Left renal pelvis (tissue), 4 donors: ENCODE data around the gene SLC17A9. TPM values are rescaled to one million over a fixed set of nuclear protein-coding genes. Genes with fewer than 3 reads are reported as not detected.

Experiments
- DNase-seq, 4 donors: peaks; one replicate each; pipeline ENCODE4 v3.0.0-alpha.2; 2013; ENCODE audit warnings: low read depth in 4 of 4, low spot score in 3 of 4
- polyA plus RNA-seq, 4 donors: library from polyadenylated mRNA; unstranded; fragments of 120-200 nt; gene quantifications; one replicate each; pipeline ENCODE4 v1.2.1, GENCODE V29; 2013; ENCODE audit not compliant: insufficient read length in 4 of 4

Gene SLC17A9
- polyA plus RNA-seq, 4 donors: 1.1 to 2.5 (median 1.3) TPM

DNA sequence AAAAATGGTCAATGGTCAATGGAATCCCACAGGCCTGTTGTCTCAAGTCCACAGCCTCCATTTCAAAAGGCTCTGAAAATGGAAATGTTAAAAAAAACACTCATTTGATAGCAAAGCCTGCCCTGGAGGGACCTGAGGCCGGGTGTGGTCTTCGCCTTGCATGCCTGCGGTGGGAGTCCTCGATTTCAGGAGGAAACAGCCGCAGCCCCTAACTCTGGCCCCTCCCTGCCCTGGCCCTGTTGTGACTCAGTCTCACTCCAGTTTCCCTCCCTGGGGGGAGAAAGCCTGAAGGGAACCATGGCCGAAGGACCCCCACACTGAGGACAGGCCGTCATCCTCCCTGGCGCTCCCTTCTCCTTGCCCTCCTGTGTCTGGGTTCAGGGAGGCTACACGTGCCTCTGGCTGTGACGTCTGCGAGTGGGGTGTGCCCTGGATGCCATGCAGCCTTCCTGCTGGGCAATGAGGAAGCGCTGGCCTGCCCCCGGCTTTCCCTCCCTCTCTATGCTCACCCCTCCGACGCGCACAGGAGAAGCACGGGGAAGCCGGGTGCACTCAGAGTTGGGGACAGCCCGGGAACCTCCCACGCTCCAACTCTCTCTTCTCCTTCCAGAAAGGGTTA, 45.0 kb downstream of the SLC17A9 start:
- no peak for DNase-seq

DNA sequence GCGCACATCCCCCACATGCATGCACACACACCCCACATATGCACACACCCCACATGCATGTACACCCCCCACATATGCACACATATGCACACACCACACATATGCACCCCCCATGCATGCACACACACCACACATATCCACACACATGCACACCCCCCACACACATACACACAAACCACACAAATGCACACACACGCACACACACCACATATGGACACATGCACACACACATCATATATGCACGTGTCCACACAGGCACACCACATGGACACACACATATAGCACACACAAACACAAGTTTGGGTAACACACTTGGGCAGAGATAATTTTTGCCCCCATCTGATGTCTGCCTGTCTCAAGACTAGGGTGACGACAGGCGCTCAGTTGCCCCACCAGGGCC, 45.9 kb downstream of the SLC17A9 start:
- no peak for DNase-seq

GRCh38 chr20:62999580-62999979, 47.1 kb downstream of the SLC17A9 start:
- no peak for DNase-seq

- DNase-seq: no peak
Observed at GRCh38 chr20:63000036-63000435, 47.5 kb downstream of the SLC17A9 start.

- DNase-seq: no peak
Observed at GRCh38 chr20:63000958-63001357, 48.4 kb downstream of the SLC17A9 start.

- DNase-seq: no peak
Observed at GRCh38 chr20:63002511-63002910, 50.0 kb downstream of the SLC17A9 start.

GRCh38 chr20:63003546-63003945, 51.0 kb downstream of the SLC17A9 start:
- no peak for DNase-seq

DNA sequence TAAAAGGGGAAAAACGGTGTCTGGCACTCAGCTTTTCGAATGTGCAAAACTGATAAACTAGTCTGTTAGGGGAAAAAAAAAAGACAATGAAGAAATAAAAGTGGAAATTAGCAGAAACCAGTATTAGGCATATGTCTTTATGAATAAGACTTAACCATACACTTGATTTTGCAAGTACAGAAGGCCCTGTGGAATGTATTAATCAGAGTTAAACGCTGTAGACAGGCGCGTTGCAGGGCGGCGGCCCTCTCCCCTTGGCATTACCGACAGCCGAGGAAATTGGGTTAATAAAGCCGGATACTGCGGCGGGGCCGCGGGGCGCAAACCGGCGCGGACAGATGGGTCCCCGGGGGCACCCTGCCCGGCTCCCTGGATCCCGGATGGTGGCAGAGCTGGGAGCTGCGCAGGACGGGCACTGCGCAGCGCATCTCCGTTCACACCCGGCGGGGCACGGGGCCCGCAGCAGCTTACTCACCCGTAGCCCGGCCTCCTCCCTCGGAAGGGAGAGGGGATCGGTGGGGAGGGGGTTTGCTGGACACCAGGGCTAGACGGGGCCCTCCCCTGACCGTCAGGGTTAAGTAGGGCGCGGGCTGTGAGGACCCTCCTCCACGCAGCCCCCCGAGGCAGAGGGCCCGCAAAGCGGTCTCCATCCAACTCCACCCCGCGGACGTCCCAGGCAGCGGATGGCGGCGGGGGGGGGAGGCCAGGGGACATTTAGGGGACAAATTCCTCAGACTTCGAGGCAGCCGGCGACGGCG, 52.3 kb downstream of the SLC17A9 start:
- DNase-seq: no peak

DNA sequence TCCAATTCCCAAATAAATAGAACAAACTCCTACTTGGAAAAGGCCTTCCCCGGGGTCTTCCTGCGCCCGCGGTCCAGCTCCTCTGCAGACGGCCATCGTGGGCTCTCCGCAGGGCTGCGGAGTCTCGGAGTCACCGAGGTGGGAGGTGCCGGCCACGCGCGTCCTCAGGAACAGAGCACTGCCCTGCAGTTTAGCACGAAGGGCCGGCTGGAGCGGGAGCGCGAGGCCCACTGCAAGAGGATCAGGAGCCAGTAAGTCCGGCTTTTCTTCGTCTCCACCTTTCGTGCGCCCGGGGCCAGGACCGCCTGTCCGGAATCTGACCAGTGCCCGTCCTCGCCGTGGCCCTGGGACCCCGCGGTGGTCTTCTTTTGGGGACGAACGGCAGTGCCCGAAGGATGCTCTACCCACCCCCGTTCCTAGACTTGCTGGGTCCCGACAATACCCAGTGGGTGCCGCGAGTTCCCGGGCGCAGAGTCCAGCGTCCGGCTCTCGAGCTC, 52.9 kb downstream of the SLC17A9 start:
- no peak for DNase-seq

DNA sequence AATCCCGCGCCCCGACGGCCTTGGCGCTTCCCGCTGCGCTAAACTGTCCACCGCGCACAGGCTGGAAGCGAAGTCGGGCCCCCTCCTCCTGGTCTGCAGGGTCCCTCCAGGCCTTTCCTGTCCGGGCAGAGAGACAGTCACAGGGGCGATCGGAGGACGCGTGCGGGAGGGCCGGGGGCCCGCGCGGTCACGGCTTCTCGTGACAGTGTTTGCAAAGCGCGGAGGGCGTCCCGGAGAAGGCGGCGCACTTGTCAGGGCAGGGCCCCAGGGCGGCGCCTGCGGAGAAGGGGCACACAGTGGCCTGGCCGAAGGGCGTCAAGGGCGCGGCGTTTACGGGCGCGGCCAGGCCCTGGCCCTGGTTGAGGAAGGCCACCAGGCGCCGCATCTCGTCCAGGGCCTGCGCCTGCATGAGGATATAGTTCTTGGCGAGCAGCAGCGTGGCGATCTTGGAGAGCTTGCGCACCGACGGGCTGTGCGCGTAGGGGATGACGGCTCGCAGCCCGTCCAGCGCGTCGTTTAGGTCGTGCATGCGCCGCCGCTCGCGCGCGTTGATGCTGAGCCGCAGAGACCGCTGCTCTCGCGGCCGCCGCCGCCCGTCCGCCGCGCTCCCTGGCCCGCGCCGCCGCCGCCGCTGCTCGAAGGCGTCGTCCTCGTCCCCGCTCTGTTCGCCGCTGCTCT, 53.5 kb downstream of the SLC17A9 start:
- DNase-seq: no peak

DNA sequence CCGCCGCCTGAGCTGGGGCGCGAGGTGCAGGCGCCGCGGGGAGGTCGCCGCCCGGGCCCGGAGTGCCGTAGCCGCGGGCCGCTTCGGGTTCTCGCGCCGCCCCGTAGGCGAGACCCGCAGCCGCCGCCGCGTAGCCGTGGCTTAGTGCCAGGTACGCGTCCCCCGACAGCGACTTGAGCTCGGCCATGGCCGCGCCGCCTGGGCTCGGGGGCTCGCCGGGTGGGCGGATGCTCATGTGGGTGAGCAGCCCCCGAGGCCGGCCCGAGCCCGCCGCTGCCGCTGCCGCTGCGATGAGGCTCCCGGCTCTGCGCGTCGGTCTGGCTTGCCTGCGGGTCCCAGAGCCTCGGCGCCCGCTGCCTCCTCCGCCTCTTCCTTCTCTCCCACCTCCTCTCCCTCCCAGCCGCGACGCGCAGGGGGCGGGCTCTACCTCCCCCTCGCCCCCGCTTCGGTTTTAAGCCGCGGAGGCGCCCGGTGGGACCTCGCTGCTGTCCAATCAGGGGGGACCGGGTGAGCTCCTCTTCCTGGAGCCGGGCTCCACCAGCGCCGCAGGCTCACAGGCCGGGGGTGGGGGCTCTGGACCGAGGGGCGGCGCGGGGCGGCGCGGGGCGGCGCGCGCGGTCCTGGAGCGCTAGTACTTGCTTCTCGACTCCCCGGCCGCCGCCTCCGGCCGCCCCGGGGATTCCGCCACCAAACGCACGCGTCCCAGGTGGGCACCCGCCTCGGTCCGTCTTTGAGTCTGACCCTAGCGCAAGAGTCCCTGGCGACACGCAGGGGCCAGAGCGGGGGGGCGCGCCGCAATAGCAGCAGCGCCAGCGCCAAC, 54.2 kb downstream of the SLC17A9 start, which contains the start of gene BHLHE23:
TSS of gene BHLHE23 (minus strand) at position 425 of the 820 bp plus-strand sequence. CDS start at position 235, 190 bp downstream.
- DNase-seq: no peak

DNA sequence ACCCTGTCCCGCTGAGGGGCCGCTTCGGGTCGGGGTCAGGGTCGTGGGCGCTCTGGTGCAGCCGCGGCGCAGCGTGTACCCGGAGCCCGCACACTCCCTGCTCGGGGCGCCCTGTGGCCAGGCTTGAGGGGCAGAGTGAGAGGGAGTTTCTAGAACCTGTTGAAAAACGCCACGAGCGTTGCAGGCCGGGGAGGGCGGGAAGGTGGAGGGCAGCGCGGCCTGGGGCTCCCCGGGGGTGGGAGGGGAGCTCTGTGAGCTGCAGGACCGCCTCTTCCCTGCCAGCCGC, 54.8 kb downstream of the SLC17A9 start:
- no peak for DNase-seq

DNA sequence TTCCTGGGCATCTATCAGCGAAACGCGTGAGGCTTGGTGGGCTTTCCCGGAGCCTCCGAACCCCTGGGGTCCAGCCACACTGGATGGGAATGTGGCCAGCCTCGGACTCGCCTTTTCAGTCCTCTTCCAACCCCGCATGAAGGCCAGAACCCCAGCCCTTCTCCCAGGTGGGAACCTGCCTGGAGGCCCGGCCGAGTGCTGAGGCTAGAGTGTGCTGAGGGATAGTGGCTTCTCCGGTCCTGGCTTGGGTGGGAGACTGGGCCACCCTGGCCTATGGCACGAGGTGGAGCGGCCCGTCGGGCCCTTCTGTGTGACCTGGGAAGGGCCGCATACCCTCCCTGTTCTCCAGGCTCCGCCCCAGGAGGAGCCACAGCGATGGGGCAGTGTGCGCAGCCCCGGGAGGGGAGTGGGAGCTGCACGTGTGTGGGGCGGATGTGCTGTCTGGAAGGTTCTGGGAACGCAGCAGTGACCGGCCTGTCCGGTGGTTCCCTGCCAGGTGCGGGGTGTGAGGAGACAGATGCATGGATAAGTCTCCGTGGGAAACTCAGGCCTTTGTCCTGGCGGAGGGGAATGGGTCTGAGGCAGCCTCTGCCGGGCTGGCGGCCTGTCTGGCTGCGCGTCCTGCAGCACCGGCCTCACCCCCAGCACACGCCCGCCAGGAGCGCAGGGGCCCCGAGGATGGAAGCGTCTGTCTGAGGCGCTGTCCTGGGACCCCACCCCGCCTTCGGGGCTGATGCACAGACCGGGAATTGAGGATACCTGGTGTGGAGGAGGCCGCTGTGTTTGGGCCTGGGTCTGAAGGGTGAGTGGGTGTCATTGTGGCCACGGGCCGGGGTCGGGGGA, 55.4 kb downstream of the SLC17A9 start:
- DNase-seq: no peak

- DNase-seq: no peak
Observed at GRCh38 chr20:63008541-63009044, 56.1 kb downstream of the SLC17A9 start.

- DNase-seq: peak in 1 of 4 donors; percentile 27
Observed at GRCh38 chr20:63009045-63009961, 56.8 kb downstream of the SLC17A9 start.

DNA sequence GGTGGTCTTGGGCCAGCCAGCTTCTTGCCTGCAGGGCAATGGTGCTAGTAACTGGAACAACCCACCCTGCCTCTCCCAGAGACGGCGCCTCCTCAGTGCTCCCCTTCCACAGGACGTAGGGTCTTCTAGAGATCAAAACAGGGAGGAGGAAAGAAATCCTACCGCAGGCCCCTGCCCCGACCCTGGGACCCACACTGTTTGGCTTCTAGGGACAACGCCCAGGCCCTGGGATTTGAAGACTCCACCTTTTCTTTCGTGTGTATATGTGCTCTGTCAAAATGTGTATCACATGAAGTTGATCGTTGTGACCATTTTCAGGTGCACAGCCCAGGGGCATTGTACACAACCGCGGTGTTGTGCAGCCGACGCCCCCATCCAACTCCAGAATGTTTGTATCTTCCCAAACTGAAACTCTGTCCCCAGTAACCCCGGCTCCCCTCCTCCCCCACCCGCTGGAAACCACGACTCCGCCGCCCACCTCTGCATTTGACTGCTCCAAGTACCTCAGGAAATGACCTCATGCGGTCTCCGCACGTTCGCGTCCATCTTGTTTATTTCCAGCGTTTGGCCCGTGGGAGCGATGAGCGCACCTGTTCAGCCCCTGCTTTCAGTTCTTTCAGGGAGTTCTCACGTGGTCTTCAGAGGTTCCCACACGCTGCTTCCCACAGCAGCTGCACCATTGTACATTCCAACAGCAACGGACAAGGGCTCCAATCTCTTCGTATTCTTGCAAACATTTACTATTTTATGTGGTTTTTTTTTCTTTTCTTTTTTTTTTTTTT, 57.7 kb downstream of the SLC17A9 start:
- DNase-seq: no peak

- DNase-seq: no peak
Observed at GRCh38 chr20:63011798-63012197, 59.3 kb downstream of the SLC17A9 start.

DNA sequence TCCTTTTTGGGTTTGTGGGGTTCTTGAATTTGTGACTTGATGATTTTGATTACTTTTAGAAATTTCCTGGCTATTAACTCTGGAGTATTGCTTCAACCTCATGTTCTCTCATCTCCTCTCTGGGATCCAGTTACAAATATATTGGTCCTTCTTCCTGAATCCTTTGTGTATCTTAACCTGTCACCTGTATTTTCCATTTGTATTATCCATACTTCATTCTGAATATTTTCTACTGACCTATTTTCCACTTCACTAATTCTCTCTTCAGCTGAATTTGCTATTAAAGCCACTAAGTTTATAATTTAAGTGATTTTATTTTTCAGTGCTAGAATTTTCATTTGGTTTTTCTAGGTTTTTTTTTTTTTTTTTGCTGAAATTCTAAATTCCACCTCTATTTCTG, 60.7 kb downstream of the SLC17A9 start:
- DNase-seq: no peak
